GM18505 (cell line): ENCODE data around the gene GNB1L.

Experiments
- ATAC-seq: cut with Tn5 transposase; IDR thresholded peaks from one replicate; pipeline ENCODE4 v1.9.1; 2021; ENCODE audit not compliant: unreplicated experiment
- POLR2A ChIP-seq: IDR thresholded peaks from 4 replicates; pipeline ENCODE4 v1.6.1; 2011; ENCODE audit warnings: borderline replicate concordance; ENCODE audit not compliant: insufficient read depth, insufficient read length; ENCODE audit errors: extremely low read depth

Gene GNB1L

DNA sequence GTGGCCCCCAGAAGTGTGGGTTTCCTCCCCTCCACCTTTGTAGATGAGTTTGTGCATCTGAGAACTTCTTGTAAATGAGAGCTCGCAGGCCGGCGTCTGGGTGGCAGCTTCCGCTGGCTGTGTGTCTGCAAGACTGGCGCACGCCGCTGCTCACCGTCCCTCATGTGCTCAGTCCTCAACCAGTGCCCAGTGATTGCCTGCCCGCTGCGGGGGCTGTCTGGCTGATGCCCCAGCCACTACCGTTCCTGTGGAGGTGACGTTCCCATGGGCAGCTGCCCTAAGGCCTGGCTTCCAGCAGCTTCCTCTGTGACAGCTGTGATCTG is 85.3 kb downstream of the GNB1L start:
- no peak for ATAC-seq
- TF ChIP-seq POLR2A, result no peak

DNA sequence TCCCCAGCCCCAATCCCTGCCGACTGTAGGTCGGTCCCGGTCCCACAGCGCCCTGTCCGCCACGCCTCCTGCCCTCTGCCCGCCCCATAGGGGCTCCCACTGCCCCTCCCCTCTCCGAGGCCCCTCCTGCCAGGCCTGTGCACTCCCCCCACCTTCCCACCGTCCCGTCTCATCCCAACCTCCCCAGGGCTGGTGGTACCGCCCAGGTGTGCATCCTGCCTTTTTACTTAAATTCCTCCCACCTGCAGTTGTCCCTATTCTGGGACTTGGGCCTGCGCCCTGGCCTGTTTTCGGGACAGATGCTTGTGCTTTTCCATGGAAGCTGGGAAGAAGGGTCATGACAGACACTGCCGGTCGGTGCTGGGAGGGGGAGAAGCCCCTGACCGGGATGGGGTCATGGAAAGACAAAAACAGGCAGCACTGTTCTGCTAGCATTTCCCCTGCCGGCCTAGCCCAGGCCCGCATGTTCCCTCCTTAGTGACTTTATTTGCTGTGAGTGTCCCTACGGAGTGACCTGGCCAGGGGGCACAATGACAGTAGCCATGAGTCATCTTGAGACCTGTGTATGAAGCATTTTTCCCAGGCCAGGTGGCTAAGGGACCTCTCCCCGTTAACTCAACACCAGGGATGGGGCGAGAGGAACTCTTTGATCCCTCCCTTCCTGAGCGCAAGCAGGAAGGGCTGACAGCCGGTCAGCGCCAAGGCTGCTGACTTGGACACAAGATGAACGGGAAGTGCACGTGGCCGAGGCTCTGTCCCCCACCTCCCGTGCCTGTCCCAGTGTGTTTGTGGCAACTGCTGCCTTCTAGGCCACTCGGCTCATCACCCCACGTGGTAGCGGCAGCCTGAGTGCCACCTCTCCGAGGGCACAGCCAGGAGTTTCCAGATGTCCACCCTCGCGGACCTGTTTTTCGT is 87.0 kb downstream of the GNB1L start:
- no peak for TF ChIP-seq POLR2A
- ATAC-seq, result no peak

DNA sequence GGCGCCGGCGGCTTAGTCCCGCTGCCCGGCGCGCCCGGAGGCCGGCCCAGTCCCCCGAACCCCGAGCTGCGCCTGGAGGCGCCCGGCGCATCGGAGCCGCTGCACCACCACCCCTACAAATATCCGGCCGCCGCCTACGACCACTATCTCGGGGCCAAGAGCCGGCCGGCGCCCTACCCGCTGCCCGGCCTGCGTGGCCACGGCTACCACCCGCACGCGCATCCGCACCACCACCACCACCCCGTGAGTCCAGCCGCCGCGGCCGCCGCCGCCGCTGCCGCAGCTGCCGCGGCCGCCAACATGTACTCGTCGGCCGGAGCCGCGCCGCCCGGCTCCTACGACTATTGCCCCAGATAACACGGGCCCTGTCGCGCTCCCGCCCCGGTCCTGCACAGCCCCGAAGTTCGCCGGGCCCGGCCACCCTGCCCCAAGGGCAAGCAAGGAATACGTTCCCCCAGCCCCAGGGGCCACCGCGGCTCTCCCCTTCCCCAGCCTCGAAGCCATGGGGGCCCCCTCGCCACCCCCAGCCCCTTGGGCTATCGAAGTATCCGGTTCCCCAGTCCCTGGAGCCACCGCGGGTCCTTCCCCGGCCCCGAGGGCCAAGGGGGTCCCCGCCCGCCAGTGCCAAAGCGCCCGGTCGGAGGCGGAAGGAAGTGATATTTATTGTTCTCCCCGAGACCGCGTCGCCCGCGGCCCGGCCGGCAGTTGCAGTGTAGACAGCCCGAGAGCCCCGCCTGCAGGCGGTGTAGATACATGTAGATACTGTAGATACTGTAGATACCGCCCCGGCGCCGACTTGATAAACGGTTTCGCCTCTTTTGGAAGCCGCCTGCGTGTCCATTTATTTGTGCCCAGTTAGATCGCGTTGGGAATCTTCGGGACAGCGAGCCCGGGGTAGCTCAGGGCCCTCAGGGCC is 87.9 kb downstream of the GNB1L start:
- no peak for ATAC-seq
- TF ChIP-seq POLR2A, result no peak

DNA sequence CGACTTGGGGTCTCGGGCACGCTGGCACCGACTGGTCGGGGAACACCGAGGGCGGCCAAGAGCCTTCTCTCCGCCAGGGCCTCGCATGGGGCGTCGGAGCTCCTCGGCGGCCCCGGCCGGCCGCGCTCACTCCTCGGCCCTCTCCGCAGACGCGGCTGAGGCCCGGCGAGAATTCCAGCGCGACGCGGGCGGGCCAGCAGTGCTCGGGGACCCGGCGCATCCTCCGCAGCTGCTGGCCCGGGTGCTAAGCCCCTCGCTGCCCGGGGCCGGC is 88.5 kb downstream of the GNB1L start:
- ATAC-seq, result no peak
- TF ChIP-seq POLR2A, result no peak

DNA sequence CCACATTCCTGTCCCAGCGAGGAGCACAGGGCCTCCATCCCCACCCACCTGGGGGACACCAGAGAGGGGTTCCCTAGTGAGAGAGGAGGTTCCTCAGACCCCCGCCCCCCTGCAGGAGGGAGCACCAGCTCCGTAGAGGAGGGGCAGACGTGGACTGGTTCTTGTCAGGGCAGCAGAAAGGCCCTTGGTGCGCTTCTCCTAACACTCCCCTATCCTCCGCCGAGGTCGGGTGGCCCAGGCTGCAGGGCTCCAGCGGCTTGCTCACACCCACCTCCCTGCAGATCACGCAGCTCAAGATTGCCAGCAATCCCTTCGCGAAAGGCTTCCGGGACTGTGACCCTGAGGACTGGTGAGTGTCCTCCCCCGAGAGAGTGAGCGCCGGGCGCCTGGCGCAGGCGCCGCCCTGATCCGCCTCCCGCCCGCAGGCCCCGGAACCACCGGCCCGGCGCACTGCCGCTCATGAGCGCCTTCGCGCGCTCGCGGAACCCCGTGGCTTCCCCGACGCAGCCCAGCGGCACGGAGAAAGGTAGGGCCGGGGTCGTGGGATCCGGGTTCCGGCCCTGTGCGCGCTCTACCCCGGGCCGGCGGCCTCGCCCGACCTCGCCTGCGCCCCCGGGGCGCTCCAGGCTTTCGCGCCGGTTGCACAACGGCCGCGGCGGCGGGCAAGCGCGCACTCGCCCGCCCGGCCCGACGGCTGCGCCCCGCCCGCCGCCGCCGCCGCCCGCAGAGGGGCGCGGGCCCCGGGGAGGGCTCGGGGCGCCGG is 89.0 kb downstream of the GNB1L start:
- no peak for ATAC-seq
- TF ChIP-seq POLR2A, result no peak

DNA sequence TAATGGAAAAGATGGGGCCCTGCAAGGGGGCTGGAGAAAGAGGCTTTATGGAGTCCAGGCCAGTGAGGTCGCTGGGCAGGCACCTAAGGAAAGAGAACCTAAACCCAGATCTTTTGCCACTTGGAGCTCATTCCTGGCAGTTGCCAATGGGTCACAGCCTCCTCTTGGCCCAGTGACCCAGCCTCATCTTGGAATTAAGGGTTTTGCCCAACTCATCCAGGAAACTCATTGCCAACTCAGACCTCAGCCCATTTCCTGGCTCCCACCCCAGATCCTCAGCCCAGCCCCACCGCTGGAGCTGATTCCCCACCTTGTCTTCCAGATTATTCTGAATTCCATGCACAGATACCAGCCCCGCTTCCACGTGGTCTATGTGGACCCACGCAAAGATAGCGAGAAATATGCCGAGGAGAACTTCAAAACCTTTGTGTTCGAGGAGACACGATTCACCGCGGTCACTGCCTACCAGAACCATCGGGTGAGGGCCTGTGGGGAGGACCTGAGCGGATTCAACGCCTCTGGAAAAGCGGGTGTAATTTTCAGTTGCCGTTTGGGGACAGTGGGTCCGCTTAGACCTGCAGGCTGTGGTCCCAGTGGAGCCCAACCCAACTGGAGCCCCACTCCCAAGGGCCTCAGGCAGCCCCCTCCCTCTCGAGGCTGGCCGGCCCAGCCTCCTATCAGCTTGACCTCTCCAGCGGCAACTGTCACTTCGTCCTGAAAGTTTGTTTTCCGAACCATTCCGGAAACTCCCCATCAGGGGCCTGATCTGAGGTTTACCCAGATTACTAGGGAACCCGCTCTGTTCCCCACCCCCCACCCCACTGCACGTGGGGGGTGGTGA is 89.8 kb downstream of the GNB1L start:
- TF ChIP-seq POLR2A, result no peak
- no peak for ATAC-seq

DNA sequence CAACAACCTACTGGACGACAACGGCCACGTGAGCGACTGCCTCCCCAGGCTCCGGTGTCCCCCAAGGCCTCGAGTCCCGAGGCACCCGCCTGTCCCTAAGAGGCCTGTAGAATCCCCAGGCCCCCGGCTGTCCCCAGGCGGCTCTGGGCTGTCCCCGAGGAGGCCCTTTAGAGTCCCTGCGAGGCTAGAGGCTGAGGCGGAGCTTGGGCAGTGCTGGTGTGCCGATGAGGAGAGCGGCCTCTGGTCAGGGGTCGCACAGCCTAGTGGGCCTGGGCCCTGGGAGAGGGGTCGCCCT is 90.4 kb downstream of the GNB1L start:
- ATAC-seq, result no peak

DNA sequence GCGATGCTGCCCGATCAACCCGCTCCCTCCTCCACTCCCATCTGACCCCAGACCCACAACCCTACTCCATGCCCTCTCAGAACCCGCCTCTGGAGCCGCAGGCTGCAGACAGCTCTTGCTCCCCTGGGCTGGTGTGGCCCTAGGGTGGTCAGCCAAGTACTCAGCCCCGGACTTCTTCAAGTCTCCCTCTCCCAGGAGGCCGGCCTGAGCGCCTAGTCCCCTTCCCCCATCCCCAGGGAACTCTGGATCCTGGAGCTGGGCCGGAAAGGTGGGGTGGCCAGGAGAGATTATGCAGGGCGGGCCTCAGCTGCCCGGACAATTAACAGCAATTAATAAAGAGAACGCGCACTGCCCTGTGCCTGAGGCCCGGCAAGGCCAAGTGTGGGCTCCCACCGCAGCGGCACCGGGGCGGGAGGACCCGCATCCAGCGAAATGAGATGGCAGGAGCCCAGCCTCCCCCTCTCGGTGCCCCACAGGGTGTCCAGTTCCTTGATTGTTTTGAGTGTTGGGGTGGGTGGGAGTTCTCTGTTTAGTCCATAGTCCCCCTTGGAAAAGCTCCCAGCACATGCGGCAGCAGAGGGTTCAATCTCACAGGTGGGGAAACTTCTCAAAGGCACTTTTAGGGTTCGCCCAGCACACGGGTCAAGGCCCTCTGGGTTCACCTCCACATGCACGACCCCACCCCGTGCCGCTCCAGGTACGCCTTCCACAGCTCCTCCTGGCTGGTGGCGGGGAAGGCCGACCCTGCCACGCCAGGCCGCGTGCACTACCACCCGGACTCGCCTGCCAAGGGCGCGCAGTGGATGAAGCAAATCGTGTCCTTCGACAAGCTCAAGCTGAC is 91.0 kb downstream of the GNB1L start:
- no peak for ATAC-seq
- no peak for TF ChIP-seq POLR2A

More for the DNA sequence above, 90.4 kb downstream of the GNB1L start:
- no peak for TF ChIP-seq POLR2A

DNA sequence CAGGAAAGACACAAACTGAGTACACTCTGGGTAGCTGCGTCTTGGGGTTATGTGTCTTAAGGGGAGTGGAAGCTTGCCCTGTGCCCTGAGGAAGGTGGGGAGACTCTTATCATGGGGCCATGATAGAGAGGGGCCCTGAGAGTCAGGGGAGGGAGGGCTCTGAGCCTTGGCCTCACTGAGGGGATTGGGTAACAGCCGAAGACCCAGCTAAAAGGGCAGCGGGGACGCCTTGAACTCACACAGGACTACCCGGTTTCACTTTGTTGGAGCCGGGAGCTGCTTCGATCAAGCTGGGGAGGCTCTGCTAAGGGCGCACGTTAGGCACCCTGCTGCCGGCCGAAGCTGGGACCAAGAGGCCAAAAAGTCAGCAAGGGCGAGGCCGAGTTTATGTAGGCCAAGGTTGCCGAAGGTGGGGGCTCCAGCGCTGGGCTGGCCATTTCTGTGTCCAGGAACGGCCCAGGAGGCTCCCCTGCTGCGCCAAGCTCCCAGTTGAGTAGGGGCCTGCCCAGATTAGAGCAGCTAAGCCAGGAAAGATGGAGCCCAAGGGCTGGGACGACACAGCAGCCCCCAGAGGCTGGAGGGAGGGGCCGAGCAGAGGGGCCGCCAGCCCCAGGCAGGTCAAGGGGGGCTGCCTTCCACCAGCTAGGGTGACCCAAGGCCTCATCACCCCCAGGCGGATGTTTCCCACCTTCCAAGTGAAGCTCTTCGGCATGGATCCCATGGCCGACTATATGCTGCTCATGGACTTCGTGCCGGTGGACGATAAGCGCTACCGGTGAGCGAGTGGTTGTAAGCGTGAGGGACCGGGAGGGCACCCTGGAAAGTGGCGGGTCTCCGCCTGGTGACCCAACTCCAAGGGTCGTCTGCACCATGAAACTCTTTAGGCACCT is 91.9 kb downstream of the GNB1L start:
- TF ChIP-seq POLR2A, result no peak
- no peak for ATAC-seq

DNA sequence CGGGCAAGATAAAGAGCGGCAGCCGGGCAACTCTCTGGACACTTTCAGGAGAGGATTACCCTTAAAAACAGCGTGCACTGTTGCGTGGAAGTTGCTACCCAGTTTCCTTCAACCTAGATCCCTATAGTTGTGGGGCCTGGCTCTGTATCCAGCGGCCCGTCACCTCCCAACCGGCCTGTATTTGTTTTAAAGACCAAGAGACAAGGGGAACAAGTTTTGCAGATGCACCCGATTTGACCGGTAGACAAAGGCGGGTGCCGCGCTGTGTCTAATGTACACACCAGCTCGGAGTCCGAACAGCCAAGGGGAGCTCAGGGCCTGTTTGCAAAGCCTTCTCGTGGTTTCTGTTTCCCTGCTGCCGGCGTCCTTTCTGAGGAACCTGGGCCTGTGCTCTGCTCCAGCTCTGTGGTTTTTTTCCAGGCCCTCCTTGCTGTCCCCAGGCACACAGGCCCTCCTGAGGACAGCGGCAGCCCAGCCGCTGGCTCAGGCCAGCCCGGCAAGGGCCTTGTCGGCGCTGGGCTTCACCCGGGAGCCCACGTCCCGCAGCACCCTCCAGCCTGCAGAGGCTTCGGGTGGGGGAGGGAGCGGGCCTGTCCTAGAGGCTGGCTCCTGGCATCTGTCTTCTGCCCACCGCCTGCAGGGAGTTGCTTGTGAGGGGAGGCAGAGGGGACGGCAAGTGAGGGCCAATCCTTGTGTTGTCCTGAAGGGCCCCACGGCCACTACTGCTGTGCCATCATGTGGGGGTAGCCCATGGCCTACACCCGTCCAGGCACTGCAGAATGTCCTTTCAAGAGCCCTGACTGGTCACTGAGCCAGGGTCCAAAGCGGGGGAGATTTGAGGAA is 92.7 kb downstream of the GNB1L start:
- no peak for ATAC-seq
- TF ChIP-seq POLR2A, result no peak
